Measurements from ENCODE around the gene HDAC7.

HDAC7 gene

DNA sequence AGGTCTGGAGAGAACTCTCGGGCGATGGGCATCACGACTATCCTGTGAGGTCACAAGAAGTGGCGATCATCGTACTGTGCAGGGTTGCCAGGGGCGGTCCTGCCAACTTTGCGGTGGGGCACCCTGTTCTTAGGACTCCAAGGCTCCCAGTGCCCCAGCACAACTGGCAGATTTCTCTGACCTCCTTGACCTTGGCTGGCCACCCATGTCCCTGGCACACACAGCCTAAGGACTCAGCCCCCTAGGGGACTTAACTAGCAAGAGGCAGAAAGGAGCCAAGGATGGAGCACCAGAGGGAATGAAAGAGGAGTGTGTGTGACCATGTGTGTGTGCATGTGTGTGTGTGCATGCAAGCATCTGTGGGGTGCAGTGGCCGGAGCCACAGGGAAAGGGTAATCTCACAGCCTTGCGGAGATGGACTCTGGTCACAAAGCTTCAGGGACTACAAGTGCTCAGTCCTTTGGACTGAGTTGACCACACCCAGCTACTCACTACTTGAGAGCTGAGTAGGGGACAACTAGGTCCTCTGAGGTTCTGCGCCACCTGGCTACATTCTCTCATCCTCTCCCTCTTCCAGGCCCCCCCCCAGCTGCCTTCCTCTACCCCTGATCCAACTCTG is 32.9 kb downstream of the HDAC7 start:
- TF ChIP-seq, protein P1, sequence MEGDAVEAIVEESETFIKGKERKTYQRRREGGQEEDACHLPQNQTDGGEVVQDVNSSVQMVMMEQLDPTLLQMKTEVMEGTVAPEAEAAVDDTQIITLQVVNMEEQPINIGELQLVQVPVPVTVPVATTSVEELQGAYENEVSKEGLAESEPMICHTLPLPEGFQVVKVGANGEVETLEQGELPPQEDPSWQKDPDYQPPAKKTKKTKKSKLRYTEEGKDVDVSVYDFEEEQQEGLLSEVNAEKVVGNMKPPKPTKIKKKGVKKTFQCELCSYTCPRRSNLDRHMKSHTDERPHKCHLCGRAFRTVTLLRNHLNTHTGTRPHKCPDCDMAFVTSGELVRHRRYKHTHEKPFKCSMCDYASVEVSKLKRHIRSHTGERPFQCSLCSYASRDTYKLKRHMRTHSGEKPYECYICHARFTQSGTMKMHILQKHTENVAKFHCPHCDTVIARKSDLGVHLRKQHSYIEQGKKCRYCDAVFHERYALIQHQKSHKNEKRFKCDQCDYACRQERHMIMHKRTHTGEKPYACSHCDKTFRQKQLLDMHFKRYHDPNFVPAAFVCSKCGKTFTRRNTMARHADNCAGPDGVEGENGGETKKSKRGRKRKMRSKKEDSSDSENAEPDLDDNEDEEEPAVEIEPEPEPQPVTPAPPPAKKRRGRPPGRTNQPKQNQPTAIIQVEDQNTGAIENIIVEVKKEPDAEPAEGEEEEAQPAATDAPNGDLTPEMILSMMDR (IDR thresholded peaks at IDR 0.05), result no peak
- TF ChIP-seq ZFX (IDR thresholded peaks at IDR 0.05; ENCODE audit: borderline replicate concordance), result no peak
- no peak overlapping the region for H3K27ac ChIP-seq

GRCh38 chr12:47785887-47786661 is 33.6 kb downstream of the HDAC7 start:
- H3K27ac ChIP-seq, result no peak overlapping the region
- TF ChIP-seq, protein P1 (IDR thresholded peaks at IDR 0.05), result no peak
- no peak for TF ChIP-seq ZFX (IDR thresholded peaks at IDR 0.05; ENCODE audit: borderline replicate concordance)

DNA sequence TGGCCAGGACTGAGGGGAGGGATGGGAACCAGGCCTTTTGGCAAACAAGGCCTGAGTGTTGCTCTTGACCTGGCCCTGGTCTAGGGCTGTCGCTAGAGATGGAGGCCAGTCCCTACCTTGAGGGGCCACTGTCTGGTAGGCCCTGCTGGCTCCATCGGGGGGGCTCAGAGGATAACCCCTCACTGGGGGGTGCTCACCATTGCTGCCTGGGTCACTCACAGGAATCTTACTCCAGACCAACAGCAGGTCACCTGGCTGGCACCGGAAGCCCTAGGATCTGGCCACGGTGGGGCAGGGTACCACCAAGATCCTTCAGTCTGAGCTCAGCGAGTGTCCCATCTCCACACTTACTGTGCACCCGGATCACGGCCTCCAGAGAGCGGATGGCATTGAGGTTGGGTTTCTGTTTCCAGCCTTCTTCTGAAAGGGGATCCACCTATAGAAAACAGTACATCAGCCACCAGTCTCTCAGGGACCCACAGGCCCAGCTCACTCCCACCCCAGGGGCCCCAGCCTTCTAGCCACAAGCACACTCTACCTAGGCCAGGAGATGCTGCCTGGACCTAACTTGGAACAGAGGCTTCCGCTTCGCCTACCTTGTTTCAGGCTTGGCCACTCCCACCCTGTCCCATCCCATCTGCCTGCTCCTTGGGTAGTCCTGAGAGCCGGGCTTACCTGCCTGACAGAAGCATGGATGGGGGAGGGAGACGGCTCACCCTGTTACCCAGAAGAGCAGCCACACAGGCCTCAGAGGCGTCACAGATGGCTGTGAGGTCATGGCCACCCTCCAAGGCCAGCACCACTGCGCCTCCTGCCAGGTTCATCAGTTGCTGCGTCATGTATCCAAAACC is 34.4 kb downstream of the HDAC7 start:
- TF ChIP-seq, protein P1 (IDR thresholded peaks at IDR 0.05), result no peak
- TF ChIP-seq ZFX (IDR thresholded peaks at IDR 0.05; ENCODE audit: borderline replicate concordance), result no peak
- H3K27ac ChIP-seq, result no peak overlapping the region

DNA sequence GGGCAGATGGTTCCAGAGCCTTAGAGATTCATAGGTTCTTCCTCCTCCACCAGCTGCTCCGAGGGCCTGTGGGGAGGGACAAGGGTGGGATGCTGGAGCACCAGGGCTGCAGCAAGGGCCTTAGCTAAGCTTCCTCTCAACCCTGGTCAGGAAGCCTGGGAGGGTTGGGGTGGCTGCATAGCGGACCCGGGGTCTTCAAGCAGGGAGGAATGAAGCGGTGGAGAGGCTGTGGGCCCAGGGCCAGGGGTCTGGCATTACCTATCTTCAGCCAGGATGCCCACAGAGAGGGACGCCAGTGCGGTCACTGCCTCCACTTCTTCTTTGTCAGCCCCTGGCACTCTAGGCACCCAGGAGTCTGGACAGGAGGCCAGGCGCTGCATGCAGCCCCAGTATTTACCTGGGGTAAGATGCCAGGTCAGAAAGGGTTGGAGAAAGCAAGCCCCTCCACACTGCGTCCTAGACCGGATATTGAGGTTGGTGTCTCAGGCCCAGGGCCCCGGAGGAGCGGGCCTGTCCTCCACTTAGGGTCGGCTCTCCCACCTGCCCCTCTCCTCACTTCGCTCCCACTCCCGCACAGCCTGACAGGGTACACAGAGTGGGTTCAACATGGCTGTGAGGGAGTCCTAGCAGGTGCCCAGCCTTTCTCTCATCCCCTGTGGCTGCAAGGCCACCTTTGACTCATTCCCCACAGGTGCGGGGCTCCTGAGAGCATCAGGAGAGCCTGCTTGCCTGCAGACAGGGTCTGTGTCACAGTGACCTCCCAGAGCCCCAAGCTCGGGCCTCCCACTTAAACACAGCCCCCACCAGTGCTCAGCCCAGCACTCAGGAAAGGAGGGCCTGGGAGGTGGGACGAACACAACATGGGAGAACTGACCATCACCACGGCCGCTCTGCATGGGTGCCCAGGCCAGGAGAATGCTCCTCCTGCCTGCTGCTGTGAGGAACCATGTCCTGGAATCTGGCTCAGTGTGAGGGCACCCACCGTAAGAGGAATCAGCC is 35.6 kb downstream of the HDAC7 start:
- TF ChIP-seq, protein P1 (IDR thresholded peaks at IDR 0.05), result no peak
- TF ChIP-seq ZFX (IDR thresholded peaks at IDR 0.05; ENCODE audit: borderline replicate concordance), result no peak
- H3K27ac ChIP-seq, result no peak overlapping the region

GRCh38 chr12:47783024-47783755 is 36.5 kb downstream of the HDAC7 start:
- H3K27ac ChIP-seq, result no peak overlapping the region
- TF ChIP-seq, protein P1 (IDR thresholded peaks at IDR 0.05), result no peak
- no peak for TF ChIP-seq ZFX (IDR thresholded peaks at IDR 0.05; ENCODE audit: borderline replicate concordance)

DNA sequence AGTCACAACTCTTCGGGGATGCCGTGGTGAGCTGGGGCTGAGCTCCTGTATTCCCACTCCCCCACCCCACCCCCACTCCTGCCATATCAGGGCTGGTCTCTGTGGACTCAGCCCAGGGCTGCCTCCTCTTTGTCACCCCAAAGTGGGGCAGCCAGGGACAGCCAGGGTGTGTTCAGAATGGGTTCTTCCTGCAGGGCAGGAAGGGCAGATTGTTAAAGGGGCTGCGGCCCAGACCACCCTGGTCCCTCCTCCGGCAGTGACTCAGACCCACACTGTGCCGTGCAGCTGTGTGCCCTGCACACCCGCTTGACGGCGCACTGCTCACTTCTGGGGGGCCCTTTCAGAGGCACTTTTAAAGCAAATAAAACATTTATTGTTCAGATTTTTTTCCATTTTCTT is 37.3 kb downstream of the HDAC7 start:
- TF ChIP-seq ZFX (IDR thresholded peaks at IDR 0.05; ENCODE audit: borderline replicate concordance), result no peak
- TF ChIP-seq, protein P1 (IDR thresholded peaks at IDR 0.05), result no peak
- no peak overlapping the region for H3K27ac ChIP-seq
